ELF-1 (cell line): ENCODE data around the gene NDST1.
A peak's percentile ranks its signal among the peaks of the same experiment; 100 is the strongest.
"Not testable (repeated sequence)": the region's sequence is repeated elsewhere in the genome, so short reads cannot be mapped to it uniquely, and the experiment has no call there.

Source experiments
- DNase-seq: peaks from one replicate; pipeline ENCODE4 v3.0.0-alpha.2; 2016; ENCODE audit warnings: low read depth, low spot score

NDST1 gene

GRCh38 chr5:150507474-150508276 is at the start of gene NDST1:
TSS of gene NDST1 (plus strand) at chr5:150508131. CDS start at chr5:150521255, 13,124 bp downstream.
- no peak for DNase-seq

- peak; percentile 88 for DNase-seq
These were observed 49.0 kb upstream of the NDST1 start for GRCh38 chr5:150458802-150459557.

DNA sequence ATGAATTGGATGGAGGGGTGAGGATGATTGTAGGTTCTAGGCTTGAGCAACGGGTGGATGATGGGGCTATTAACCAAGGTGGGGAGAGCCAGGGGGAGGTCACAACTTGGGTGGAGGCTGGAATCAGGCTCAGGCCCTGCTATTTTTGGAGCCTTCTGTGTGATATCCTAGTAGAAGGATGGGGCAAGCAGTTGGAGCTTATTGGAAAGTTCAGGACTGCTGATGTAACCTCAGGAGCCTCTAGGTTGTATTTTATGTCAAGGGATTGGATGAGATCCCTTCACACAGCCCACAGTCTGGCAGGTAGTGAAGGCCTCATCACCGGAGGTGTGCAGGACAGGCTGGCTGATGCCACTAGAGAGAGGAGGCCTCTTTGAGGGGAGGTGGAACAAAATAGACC is 47.1 kb upstream of the NDST1 start:
- DNase-seq = no peak

- DNase-seq = no peak
These were observed 46.7 kb upstream of the NDST1 start for GRCh38 chr5:150461231-150461630.

GRCh38 chr5:150464554-150465012 is 43.3 kb upstream of the NDST1 start:
- DNase-seq = peak; percentile 59

DNA sequence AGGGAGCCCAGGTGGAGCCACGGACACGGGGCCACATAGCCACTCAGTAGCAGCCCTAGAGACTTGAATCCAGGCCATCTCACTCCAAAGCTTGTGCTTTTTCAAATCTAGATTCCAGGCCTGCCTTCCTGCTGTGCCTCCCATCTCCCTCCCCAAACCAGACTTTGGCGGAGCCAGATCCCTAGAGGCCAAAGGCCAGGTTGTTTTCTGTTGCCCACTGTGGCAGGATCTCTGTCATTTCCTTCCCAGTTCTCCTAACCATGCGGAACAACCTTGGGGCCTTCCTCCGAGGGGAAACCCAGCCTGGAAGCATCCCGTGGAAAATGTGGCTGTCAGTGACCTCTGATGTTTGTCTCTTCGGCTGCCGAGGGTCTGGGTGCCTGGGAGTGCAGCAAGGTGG is 42.0 kb upstream of the NDST1 start:
- no peak for DNase-seq

GRCh38 chr5:150468206-150468605 is 39.7 kb upstream of the NDST1 start:
- no peak for DNase-seq

DNA sequence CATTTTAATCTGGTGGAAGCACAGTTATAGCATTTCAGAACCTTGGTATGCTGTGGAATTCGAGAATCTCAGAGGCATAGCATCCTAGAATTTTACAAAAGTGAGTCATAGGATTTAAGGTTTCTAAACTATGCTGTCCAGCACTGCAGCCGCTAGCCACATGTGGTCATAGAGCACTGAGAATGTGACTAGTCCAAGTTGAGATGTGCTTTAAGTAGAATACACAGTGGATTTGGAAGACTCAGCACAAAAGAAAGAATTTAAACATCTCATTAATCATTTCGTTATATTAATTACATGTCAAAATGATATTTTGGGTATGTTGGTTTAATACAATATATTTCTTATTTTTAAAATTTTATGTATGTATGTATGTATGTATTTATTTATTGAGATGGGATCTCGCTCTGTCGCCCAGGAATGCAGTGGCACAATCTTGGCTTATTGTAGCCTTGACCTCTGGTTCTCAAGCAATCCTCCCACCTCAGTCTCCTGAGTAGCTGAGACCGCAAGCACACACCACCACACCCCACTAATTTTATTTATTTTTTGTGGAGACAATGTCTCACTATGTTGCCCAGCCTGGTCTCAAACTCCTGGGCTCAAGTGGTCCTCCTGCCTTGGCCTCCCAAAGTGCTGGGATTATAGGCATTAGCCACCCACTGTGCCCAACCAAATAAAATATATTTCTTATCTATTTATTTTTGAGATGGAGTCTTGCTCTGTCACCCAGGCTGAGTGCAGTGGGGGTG is 38.0 kb upstream of the NDST1 start:
- no peak for DNase-seq

DNA sequence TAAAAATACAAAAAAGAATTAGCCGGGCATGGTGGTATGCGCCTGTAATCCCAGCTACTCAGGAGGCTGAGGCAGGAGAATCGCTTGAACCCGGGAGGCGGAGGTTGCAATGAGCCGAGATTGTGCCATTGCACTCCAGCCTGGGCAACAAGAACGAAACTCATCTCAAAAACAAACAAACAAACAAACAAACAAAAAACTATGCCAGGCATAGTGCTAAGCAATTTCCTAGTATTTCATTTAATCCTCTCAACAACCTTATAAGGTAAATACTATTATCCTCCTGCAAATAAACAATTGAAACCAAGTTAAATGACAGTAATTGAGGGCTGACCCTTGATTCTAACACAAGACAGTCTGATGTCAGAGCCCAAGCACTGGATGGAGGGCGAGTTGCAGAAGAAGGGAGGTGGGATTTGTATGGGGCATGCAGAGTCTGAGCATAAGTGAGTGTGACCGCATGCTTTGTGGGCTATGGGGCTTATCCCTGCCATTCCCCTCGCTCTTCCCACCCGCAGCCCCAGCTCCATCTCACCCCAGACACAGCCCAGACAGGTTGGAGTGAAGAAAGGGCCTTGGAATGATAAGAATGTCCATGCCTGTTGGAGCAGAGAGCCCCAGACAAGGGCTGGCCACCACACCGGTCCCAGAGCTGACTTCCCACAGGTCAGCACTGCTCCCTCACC is 34.1 kb upstream of the NDST1 start:
- peak; percentile 97 for DNase-seq

GRCh38 chr5:150476568-150476967 is 31.4 kb upstream of the NDST1 start:
- DNase-seq = not testable (repeated sequence)

GRCh38 chr5:150479416-150479815 is 28.5 kb upstream of the NDST1 start:
- no peak for DNase-seq

- DNase-seq = no peak
These were observed 26.3 kb upstream of the NDST1 start for GRCh38 chr5:150481708-150481965.

DNA sequence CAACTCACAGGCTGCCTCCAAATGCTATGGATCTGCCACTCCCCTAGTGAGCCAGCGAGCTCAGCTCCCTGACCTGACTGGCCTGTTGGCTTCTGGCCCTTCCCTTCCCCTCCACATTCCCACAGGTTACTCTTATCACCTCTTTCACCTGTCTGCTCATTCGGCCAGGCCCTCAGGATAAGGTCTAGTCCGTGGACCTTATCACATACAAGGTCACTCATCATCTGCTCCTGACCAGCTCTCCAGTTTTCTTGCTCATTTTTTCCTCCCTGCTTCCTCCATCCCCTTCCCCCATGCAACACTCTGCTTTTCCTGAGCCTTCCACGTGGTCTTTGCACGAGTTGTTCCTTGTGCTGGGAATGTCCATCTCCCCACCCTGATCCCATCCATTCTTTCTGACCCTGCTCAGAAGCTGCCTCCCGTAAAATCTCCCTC is 25.9 kb upstream of the NDST1 start:
- no peak for DNase-seq

DNA sequence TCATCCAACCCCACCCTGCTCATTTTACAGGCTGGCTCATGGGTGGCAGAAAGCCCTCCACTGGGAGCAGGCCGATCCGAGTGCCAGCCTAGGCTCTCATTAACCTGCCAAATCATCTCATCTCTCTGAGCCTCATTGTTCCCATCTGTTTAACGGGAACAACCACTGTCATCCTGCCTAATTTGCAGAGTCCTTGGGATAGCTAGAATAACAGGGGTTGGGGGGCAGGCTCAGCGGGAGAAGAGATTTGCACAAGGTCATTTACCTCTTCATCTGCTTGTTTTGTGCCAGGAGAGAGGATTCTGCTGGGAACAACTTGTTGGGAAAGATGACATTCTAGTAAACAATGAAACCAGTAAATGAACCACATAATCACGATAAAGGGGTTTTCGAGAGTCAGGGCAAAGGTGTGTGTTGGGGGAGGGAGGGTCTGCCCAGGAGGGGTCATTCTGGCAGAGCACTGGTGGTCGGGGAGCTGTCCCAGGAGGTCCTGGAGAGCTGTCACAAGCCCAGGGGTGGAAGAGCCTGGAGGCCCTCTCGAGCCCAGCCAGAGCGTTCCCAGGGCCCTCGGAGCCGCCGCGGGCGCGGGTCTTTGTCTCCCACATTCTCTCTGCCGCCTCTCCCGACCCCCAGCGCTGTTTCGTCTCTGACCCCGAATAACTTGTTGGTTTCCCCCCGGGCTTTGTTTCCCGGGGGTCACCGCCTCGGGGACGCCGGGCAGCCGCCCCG is 22.8 kb upstream of the NDST1 start:
- peak; percentile 80 for DNase-seq

- DNase-seq = no peak
These were observed 22.1 kb upstream of the NDST1 start for GRCh38 chr5:150485693-150486401.

GRCh38 chr5:150486402-150487198 is 21.3 kb upstream of the NDST1 start:
- DNase-seq = peak; percentile 96

DNA sequence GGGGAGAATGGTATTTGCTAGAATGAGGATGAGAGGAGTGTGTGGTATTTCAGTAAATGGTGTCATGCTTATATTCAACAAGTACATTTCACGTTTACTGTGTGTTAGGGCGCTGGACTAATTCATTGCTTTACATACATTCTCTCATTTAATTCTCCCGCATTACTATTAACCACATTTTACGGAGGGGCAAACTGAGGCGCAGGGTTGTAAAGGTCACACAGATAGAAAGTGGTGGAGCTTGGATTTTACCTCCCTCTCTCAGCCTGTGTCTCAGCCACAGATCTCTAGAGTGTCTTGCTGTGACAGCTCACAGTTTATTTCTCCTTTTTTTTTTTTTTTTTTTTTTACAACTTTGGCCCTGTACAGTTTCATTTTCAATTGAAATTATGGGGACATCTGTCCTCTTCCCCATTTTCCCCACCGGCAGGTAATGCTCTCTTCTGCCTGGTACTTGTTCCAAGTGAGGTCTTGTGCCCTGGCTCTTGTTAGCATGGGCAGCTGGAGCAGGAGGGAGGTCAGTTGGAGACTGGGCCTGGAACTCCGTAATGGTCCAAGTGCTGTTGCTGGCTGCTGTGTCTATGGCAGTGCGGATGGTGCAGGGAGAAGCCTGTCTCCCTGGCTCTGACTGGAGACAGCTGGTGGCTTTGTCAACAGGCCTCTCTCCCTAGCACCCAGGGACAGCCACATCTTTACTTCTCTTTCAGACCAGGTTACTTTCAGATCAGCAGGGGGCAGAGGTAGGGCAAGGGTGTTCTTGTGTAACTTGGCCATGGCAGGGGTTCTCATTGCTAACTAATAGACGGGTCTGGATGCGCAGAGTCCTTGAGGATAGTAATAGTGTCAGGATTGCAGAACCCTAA is 20.5 kb upstream of the NDST1 start:
- peak; percentile 56 for DNase-seq

GRCh38 chr5:150488519-150489359 is 19.2 kb upstream of the NDST1 start:
- no peak for DNase-seq
